Kidney capillary endothelial cell (primary cell): ENCODE data around the gene TP53I13.

ENCODE experiments used
- DNase-seq: peaks from one replicate; pipeline ENCODE4 v3.0.0-alpha.2; 2018; ENCODE audit warnings: low spot score

Gene TP53I13

GRCh38 chr17:29593591-29594518 lies 25.4 kb downstream of the TP53I13 start:
- DNase-seq: no peak

GRCh38 chr17:29594519-29595090 lies 26.1 kb downstream of the TP53I13 start:
- no peak for DNase-seq

GRCh38 chr17:29595107-29595942 lies 26.8 kb downstream of the TP53I13 start:
- no peak for DNase-seq

GRCh38 chr17:29595943-29596774 lies 27.7 kb downstream of the TP53I13 start:
- DNase-seq: no peak

GRCh38 chr17:29596811-29597210 lies 28.3 kb downstream of the TP53I13 start:
- DNase-seq: no peak

GRCh38 chr17:29597361-29598172 lies 29.1 kb downstream of the TP53I13 start:
- DNase-seq: no peak

- DNase-seq: no peak
Measured at GRCh38 chr17:29603109-29603674, 34.7 kb downstream of the TP53I13 start.

- DNase-seq: no peak
Measured at GRCh38 chr17:29607557-29608195, 39.2 kb downstream of the TP53I13 start.

GRCh38 chr17:29608986-29609385 lies 40.5 kb downstream of the TP53I13 start:
- DNase-seq: no peak

- DNase-seq: no peak
Measured at GRCh38 chr17:29610395-29610794, 41.9 kb downstream of the TP53I13 start.

GRCh38 chr17:29611351-29612093 lies 43.0 kb downstream of the TP53I13 start:
- no peak for DNase-seq

GRCh38 chr17:29612094-29612403 lies 43.5 kb downstream of the TP53I13 start:
- DNase-seq: no peak

GRCh38 chr17:29612404-29613280 lies 44.1 kb downstream of the TP53I13 start:
- DNase-seq: no peak

- peak; percentile 94 for DNase-seq
Measured at GRCh38 chr17:29613352-29613837, 44.9 kb downstream of the TP53I13 start.

- no peak for DNase-seq
Measured at GRCh38 chr17:29613856-29614255, 45.4 kb downstream of the TP53I13 start.

GRCh38 chr17:29614349-29615047 lies 46.0 kb downstream of the TP53I13 start:
- no peak for DNase-seq

GRCh38 chr17:29615048-29615385 lies 46.5 kb downstream of the TP53I13 start:
- no peak for DNase-seq
